Nephron progenitor cell (in vitro differentiated cells): ENCODE measurements around the gene MSANTD2.

Source experiments
- DNase-seq: peaks from one replicate; pipeline ENCODE4 v3.0.0; 2021
- H3K27ac Mint-ChIP-seq: 2 replicates; pipeline ENCODE4 v1.8.0; 2021; ENCODE audit warnings: mild to moderate bottlenecking, moderate library complexity, mixed read lengths
- H3K27me3 Mint-ChIP-seq: 2 replicates; pipeline ENCODE4 v1.8.0; 2021; ENCODE audit warnings: mild to moderate bottlenecking, low read depth, mixed read lengths; ENCODE audit not compliant: poor library complexity
- H3K36me3 Mint-ChIP-seq: 2 replicates; pipeline ENCODE4 v1.8.0; 2021; ENCODE audit warnings: low read depth, mixed read lengths
- H3K4me1 Mint-ChIP-seq: 2 replicates; pipeline ENCODE4 v1.8.0; 2021; ENCODE audit warnings: mixed read lengths
- H3K4me3 Mint-ChIP-seq: 2 replicates; pipeline ENCODE4 v1.8.0; 2021; ENCODE audit warnings: mild to moderate bottlenecking, moderate library complexity, mixed read lengths
- H3K9me3 Mint-ChIP-seq: 2 replicates; pipeline ENCODE4 v1.8.0; 2021; ENCODE audit warnings: mild to moderate bottlenecking, moderate library complexity, mixed read lengths
- TF ChIP-seq, protein P1 (sequence below): fragments of 200-600 bp; sonication (generic); IDR thresholded peaks from 2 replicates; pipeline ENCODE4 v1.5.0; 2021; ENCODE audit warnings: antibody characterized with exemption

MSANTD2 gene

GRCh38 chr11:124752471-124753102 lies 47.6 kb downstream of the MSANTD2 start:
- TF ChIP-seq, protein P1, sequence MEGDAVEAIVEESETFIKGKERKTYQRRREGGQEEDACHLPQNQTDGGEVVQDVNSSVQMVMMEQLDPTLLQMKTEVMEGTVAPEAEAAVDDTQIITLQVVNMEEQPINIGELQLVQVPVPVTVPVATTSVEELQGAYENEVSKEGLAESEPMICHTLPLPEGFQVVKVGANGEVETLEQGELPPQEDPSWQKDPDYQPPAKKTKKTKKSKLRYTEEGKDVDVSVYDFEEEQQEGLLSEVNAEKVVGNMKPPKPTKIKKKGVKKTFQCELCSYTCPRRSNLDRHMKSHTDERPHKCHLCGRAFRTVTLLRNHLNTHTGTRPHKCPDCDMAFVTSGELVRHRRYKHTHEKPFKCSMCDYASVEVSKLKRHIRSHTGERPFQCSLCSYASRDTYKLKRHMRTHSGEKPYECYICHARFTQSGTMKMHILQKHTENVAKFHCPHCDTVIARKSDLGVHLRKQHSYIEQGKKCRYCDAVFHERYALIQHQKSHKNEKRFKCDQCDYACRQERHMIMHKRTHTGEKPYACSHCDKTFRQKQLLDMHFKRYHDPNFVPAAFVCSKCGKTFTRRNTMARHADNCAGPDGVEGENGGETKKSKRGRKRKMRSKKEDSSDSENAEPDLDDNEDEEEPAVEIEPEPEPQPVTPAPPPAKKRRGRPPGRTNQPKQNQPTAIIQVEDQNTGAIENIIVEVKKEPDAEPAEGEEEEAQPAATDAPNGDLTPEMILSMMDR, result no peak
- H3K4me1 Mint-ChIP-seq, result peaks cover 25% of the 10 kb centered on the region
- DNase-seq, result no peak
- no peak overlapping the region for H3K27ac Mint-ChIP-seq
- no peaks in the 10 kb centered on the region for H3K36me3 Mint-ChIP-seq
- peak overlapping the region; percentile 63 for H3K4me3 Mint-ChIP-seq
- H3K27me3 Mint-ChIP-seq, result peaks cover 100% of the 10 kb centered on the region
- peaks cover 5% of the 10 kb centered on the region for H3K9me3 Mint-ChIP-seq

GRCh38 chr11:124751741-124752470 lies 48.3 kb downstream of the MSANTD2 start, which contains the start of gene VSIG2:
TSS of gene VSIG2 (minus strand) at chr11:124752255. CDS start at chr11:124752137, 118 bp downstream.
- peaks cover 5% of the 10 kb centered on the region for H3K9me3 Mint-ChIP-seq
- H3K27me3 Mint-ChIP-seq, result peaks cover 100% of the 10 kb centered on the region
- H3K36me3 Mint-ChIP-seq, result no peaks in the 10 kb centered on the region
- DNase-seq, result no peak
- peaks cover 31% of the 10 kb centered on the region for H3K4me1 Mint-ChIP-seq
- peak within 1 kb of the TSS; percentile 63 for H3K4me3 Mint-ChIP-seq
- H3K27ac Mint-ChIP-seq, result no peak within 1 kb of the TSS
- TF ChIP-seq, protein P1, result no peak

GRCh38 chr11:124751391-124751740 lies 48.8 kb downstream of the MSANTD2 start:
- no peak for DNase-seq
- Mint-ChIP-seq H3K27ac (no peak overlapping the region), H3K27me3 (peaks cover 100% of the 10 kb centered on the region), H3K9me3 (peaks cover 5% of the 10 kb centered on the region), H3K36me3 (no peaks in the 10 kb centered on the region), H3K4me1 (peaks cover 36% of the 10 kb centered on the region), H3K4me3 (no peak overlapping the region)
- TF ChIP-seq, protein P1, result no peak

DNA sequence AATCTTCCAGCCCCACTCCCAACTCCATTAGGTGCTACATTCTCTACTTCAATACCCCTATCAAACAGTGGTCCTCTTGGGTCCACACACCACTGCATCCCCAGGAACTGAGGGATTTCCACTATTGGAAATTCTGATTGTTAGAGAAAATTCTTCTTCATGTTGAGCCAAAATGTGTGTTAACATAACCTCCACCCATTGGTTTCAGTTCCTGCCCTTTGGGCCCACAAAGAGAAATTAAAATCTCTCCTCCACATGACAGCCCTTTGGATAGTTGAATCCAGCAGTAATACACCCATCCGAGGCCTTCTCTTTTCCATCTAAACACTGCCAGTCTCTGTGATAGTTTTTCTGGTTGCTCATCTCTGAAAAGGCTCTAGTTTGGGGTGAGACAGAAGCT lies 50.3 kb downstream of the MSANTD2 start:
- Mint-ChIP-seq H3K4me3 (no peak overlapping the region), H3K27ac (no peak overlapping the region), H3K4me1 (peaks cover 42% of the 10 kb centered on the region), H3K27me3 (peaks cover 100% of the 10 kb centered on the region), H3K36me3 (no peaks in the 10 kb centered on the region), H3K9me3 (peaks cover 5% of the 10 kb centered on the region)
- no peak for DNase-seq
- TF ChIP-seq, protein P1, result no peak

DNA sequence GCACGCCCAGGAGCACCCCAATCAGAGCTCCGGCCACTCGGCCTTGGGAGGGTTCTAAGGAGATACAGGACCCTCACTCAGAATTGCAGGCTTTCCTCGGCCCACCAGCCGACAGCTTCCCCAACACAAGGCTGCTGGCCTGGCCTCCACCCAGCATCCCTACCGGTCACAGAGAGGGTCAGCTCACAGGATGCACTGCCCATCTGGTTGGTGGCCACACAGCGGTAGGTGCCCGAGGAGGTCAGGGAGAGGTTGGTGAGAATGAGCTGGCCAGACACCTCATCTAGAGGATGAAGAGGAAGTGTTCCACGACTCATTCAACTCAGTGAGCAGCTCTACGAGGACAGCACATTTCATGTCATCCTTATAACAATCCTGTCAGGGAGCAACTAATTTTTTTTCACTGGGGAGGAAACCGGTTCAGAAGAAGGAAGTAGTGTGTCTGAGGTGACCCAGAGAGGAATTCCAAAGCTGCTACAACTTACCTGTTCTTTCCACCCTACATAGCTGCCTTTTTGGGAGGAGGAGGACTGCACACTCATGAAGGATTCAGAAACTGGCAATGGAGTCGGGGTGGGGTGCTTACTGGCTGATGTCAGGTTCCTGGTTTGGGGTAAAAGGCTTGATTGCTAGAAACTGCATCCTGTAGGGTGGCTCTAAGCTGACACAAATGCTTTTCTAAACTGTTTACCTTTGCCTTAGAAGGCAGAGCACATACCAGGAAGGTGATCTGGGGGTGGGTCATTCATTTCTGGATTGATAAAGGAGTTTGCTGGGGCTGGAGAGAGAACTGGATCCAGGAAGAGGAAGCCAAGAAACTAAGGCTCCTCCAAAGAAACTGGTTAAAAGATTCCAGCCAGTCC lies 51.5 kb downstream of the MSANTD2 start:
- Mint-ChIP-seq H3K27me3 (peaks cover 100% of the 10 kb centered on the region), H3K27ac (no peak overlapping the region), H3K4me3 (no peak overlapping the region), H3K4me1 (peaks cover 30% of the 10 kb centered on the region), H3K36me3 (no peaks in the 10 kb centered on the region), H3K9me3 (peaks cover 5% of the 10 kb centered on the region)
- DNase-seq, result no peak
- TF ChIP-seq, protein P1, result no peak
